ENCODE data around the gene DSPP. TPM values are rescaled to one million over a fixed set of nuclear protein-coding genes. Genes with fewer than 3 reads are reported as not detected.

Gene DSPP
- total RNA-seq: not detected in 2 replicates

GRCh38 chr4:87608229-87608628, at the start of gene DSPP:
DSPP (plus strand) TSS chr4:87608529; CDS start chr4:87610909, 2,380 bp downstream.

GRCh38 chr4:87649980-87650379, 41.7 kb downstream of the DSPP start, which contains the start of gene DMP1:
DMP1 (plus strand) TSS chr4:87650280; CDS start chr4:87656493, 6,213 bp downstream.

Other genes starting within 250 kb of the DSPP start
- gene HSD17B11, start 217.3 kb upstream of the DSPP start, total RNA-seq: 50.4 and 56.6 TPM in 2 replicates
- 13.7 and 16.4 TPM in 2 replicates for gene NUDT9, start 186.0 kb upstream of the DSPP start, total RNA-seq
- gene SPARCL1, start 79.2 kb upstream of the DSPP start, total RNA-seq: 1.2 and 1.3 TPM in 2 replicates
- gene DMP1, start 41.8 kb downstream of the DSPP start, total RNA-seq: not detected in 2 replicates
- gene IBSP, start 191.0 kb downstream of the DSPP start, total RNA-seq: 0.15 TPM in 1 of 2 replicates, not detected in the other
- not detected in 2 replicates for gene MEPE, start 224.4 kb downstream of the DSPP start, total RNA-seq